Activated CD4-positive, alpha-beta memory T cell treated with anti-CD3 and anti-CD28 coated beads, Interleukin-2, amount 10 ng/mL, durations not matched to agents 7 days and 5 days (primary cell): Measurements from ENCODE around the gene TICRR. TPM values are rescaled to one million over a fixed set of nuclear protein-coding genes. Genes with fewer than 3 reads are reported as not detected.

ENCODE experiments used
- CTCF ChIA-PET: fragments of 350-600 bp; sonication (Branson Sonifier 250); formaldehyde crosslinking; loops from one replicate; lab custom pipeline; 2021; ENCODE audit warnings: antibody characterized with exemption, inconsistent platforms; lab: Charles Lee
- POLR2A ChIA-PET: fragments of 350-600 bp; sonication (Branson Sonifier 250); formaldehyde crosslinking; loops from one replicate; lab custom pipeline; 2021; ENCODE audit warnings: antibody characterized with exemption; lab: Charles Lee
- DNase-seq: peaks from one replicate; pipeline ENCODE4 v3.0.0-alpha.2; 2020
- H3K27ac Mint-ChIP-seq: one replicate; pipeline ENCODE4 v1.8.0; 2021; ENCODE audit warnings: mild to moderate bottlenecking, mixed read lengths
- H3K27me3 Mint-ChIP-seq: one replicate; pipeline ENCODE4 v1.8.0; 2021; ENCODE audit warnings: mixed read lengths
- H3K36me3 Mint-ChIP-seq: one replicate; pipeline ENCODE4 v1.8.0; 2021; ENCODE audit warnings: low read depth, mixed read lengths
- H3K4me1 Mint-ChIP-seq: one replicate; pipeline ENCODE4 v1.8.0; 2021; ENCODE audit warnings: mixed read lengths
- H3K4me3 Mint-ChIP-seq: one replicate; pipeline ENCODE4 v1.8.0; 2021; ENCODE audit warnings: mild to moderate bottlenecking, mixed read lengths
- H3K9me3 Mint-ChIP-seq: one replicate; pipeline ENCODE4 v1.8.0; 2021; ENCODE audit warnings: mixed read lengths
- total RNA-seq, 2 experiments: library from RNA; stranded (reverse); gene quantifications; one replicate each; pipeline ENCODE4 v1.2.3, GENCODE V29; 2021

The TICRR gene
- total RNA-seq, 2 experiments from 2014 or later, result 18.2 to 18.5 TPM

DNA sequence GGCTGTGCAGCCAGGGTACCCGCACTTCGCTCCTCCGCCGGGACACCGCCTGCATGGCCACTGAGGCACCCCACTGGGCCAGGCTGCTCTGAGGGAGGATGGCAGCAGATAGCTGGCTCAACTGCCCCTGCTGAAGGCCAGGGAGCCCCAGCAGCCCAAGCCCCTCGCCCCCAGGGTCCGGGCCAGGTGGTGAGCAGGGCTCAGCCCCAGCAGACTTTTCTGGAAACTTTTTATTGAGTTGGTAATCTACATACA, 92.4 kb downstream of the TICRR start:
- peaks cover 22% of the 10 kb centered on the region for H3K27me3 Mint-ChIP-seq
- no peak overlapping the region for H3K4me3 Mint-ChIP-seq
- peaks cover 4% of the 10 kb centered on the region for H3K4me1 Mint-ChIP-seq
- no peak for DNase-seq
- no peak overlapping the region for H3K27ac Mint-ChIP-seq
- POLR2A ChIA-PET, result no interaction called here
- no peaks in the 10 kb centered on the region for H3K36me3 Mint-ChIP-seq
- no peaks in the 10 kb centered on the region for H3K9me3 Mint-ChIP-seq
- CTCF ChIA-PET, result interaction anchor here (1.1 kb wide), 1 partner anchor 20 kb away, joined by 3 read pairs; no protein-coding TSS in a partner anchor

DNA sequence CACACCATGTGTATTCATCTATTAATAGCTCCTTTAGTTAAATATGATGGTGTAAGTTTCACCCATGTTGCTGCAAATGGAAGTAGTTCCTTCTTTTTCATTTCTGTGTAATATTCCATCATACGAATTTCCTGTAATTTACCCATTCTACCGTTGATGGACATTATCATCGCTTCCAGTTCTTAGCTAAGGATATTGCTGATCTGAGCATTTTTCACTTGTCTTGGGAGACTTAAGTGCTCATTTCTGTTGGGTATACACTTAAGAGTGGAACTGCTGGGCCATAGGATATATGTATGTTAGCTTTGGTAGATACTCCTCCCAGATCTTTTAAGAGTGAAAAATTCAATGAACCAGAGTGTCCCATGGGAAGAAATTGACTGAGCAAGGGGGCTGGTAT, 92.9 kb downstream of the TICRR start:
- Mint-ChIP-seq H3K4me1 (peaks cover 4% of the 10 kb centered on the region), H3K9me3 (no peaks in the 10 kb centered on the region), H3K27ac (no peak overlapping the region), H3K27me3 (peaks cover 20% of the 10 kb centered on the region), H3K4me3 (no peak overlapping the region), H3K36me3 (no peaks in the 10 kb centered on the region)
- ChIA-PET CTCF (interaction anchor here (1.1 kb wide), 1 partner anchor 21 kb away, joined by 3 read pairs; no protein-coding TSS in a partner anchor), POLR2A (no interaction called here)
- DNase-seq, result no peak

GRCh38 chr15:89669309-89669865, 94.1 kb downstream of the TICRR start:
- no peak for DNase-seq
- Mint-ChIP-seq H3K36me3 (no peaks in the 10 kb centered on the region), H3K27ac (no peak overlapping the region), H3K9me3 (no peaks in the 10 kb centered on the region), H3K4me1 (peaks cover 4% of the 10 kb centered on the region), H3K4me3 (no peak overlapping the region), H3K27me3 (peaks cover 19% of the 10 kb centered on the region)
- ChIA-PET CTCF (no interaction called here), POLR2A (no interaction called here)

DNA sequence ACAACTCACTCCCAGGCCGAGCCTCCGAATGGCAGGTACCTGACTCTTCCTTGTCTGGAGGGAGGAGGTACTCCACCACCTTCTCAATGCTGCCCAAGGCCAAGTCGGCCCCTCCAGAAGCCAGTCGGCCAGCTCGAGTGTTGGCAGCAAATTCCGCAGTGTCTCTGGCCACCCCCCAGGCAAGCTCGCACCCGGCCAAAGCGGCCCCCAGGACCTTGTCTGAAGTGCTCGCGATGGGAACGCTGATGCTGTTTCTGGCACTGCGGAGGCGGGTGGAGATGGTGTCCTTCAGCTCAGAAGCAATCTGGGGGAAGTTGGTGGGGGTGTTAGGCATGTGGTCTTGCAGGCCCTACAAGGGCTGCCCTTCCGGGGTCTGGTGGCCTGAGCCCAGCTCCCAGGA, 94.7 kb downstream of the TICRR start:
- peaks cover 13% of the 10 kb centered on the region for H3K27me3 Mint-ChIP-seq
- no peaks in the 10 kb centered on the region for H3K9me3 Mint-ChIP-seq
- no peak overlapping the region for H3K27ac Mint-ChIP-seq
- DNase-seq, result no peak
- H3K36me3 Mint-ChIP-seq, result no peaks in the 10 kb centered on the region
- H3K4me3 Mint-ChIP-seq, result no peak overlapping the region
- peaks cover 1% of the 10 kb centered on the region for H3K4me1 Mint-ChIP-seq
- ChIA-PET CTCF (no interaction called here), POLR2A (no interaction called here)

- ChIA-PET POLR2A (no interaction called here), CTCF (no interaction called here)
- peaks cover 12% of the 10 kb centered on the region for H3K27me3 Mint-ChIP-seq
- DNase-seq, result no peak
- no peak overlapping the region for H3K4me3 Mint-ChIP-seq
- no peak overlapping the region for H3K27ac Mint-ChIP-seq
- no peaks in the 10 kb centered on the region for H3K4me1 Mint-ChIP-seq
- H3K36me3 Mint-ChIP-seq, result no peaks in the 10 kb centered on the region
- no peaks in the 10 kb centered on the region for H3K9me3 Mint-ChIP-seq
Observed at GRCh38 chr15:89670971-89671560, 95.8 kb downstream of the TICRR start.

DNA sequence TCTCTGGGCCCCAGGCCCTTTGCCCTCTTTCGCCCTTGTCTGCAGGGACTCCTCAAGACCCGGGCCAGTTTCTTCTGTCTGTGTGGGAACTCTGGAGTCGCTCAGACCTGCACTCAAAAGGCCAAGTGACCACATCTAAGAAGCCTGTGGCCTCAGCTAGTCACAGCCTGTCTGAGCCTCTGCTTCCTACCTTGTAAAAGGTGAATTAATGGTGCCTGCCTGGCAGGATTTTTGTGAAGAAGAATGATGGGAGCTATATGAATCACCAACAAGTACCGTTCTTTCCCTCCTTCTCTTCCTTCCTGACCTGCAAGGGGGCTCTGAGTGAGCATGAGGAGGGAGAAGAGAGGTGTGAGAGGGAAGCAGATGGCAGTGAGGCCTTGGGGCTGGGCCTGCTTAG, 96.4 kb downstream of the TICRR start:
- no peaks in the 10 kb centered on the region for H3K9me3 Mint-ChIP-seq
- no peak for DNase-seq
- no peak overlapping the region for H3K4me3 Mint-ChIP-seq
- H3K36me3 Mint-ChIP-seq, result no peaks in the 10 kb centered on the region
- H3K27me3 Mint-ChIP-seq, result peaks cover 12% of the 10 kb centered on the region
- ChIA-PET CTCF (interaction anchor here (0.5 to 2.1 kb wide), 2 partner anchors 8 to 166 kb away, joined by 3 to 7 read pairs; no protein-coding TSS in a partner anchor), POLR2A (no interaction called here)
- H3K4me1 Mint-ChIP-seq, result no peaks in the 10 kb centered on the region
- H3K27ac Mint-ChIP-seq, result no peak overlapping the region

GRCh38 chr15:89672221-89673164, 97.2 kb downstream of the TICRR start:
- Mint-ChIP-seq H3K27me3 (peaks cover 12% of the 10 kb centered on the region), H3K4me1 (no peaks in the 10 kb centered on the region), H3K36me3 (no peaks in the 10 kb centered on the region), H3K9me3 (no peaks in the 10 kb centered on the region), H3K27ac (no peak overlapping the region), H3K4me3 (no peak overlapping the region)
- ChIA-PET POLR2A (no interaction called here), CTCF (interaction anchor here (0.5 to 2.1 kb wide), 8 partner anchors 9 to 435 kb away, joined by 3 to 7 read pairs (median 3); no protein-coding TSS in a partner anchor)
- no peak for DNase-seq

- Mint-ChIP-seq H3K9me3 (no peaks in the 10 kb centered on the region), H3K36me3 (no peaks in the 10 kb centered on the region), H3K27ac (no peak overlapping the region), H3K27me3 (peaks cover 8% of the 10 kb centered on the region), H3K4me1 (no peaks in the 10 kb centered on the region), H3K4me3 (no peak overlapping the region)
- ChIA-PET CTCF (interaction anchor here (0.6 to 2.1 kb wide), 7 partner anchors 10 to 202 kb away, joined by 3 to 7 read pairs (median 3); no protein-coding TSS in a partner anchor), POLR2A (no interaction called here)
- no peak for DNase-seq
Observed at GRCh38 chr15:89673165-89673512, 97.9 kb downstream of the TICRR start.

DNA sequence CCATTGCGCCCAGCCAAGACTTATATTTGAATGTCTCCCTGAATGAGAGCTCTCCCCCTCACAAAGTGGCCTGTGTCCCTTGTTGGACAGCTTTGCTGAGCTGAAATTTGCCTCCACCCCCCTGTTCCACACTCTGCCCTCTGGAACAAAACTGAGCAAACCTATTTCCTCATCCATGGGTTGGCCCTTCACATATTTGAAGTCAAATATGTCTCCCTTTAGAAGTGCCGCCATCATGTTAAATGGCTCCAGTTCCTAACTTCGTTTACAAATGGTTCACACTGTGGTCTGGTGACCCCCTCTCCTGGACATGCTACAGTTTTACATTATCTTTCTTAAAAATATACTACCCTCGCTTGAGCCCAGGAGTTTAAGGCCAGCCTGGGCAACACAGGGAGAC, 99.3 kb downstream of the TICRR start:
- no peaks in the 10 kb centered on the region for H3K9me3 Mint-ChIP-seq
- H3K4me1 Mint-ChIP-seq, result no peaks in the 10 kb centered on the region
- H3K36me3 Mint-ChIP-seq, result no peaks in the 10 kb centered on the region
- ChIA-PET CTCF (no interaction called here), POLR2A (no interaction called here)
- peaks cover 6% of the 10 kb centered on the region for H3K27me3 Mint-ChIP-seq
- H3K4me3 Mint-ChIP-seq, result no peak overlapping the region
- no peak for DNase-seq
- H3K27ac Mint-ChIP-seq, result no peak overlapping the region

DNA sequence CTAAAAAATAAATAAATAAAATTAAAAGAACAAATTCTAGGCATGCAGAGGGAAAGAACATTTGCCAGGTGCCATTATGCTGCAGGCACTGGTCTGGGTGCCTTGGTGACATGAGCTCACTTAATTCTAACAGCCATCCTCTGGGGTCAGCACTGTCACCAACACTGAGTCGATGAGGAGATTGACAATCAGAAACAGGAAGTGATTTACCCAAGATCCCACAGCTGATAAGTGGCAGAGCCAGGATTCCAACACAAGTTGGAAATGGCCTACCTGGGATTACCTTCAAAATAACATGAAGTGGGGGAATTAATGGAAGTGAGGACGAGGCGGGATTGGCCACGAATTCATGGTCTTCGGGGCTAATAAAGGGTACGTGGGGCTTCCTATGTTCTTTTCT, 100.3 kb downstream of the TICRR start:
- Mint-ChIP-seq H3K27me3 (peaks cover 5% of the 10 kb centered on the region), H3K9me3 (no peaks in the 10 kb centered on the region), H3K4me3 (no peak overlapping the region), H3K27ac (no peak overlapping the region), H3K4me1 (no peaks in the 10 kb centered on the region), H3K36me3 (no peaks in the 10 kb centered on the region)
- CTCF ChIA-PET, result interaction anchor here (0.9 kb wide), 1 partner anchor 9 kb away, joined by 3 read pairs; no protein-coding TSS in a partner anchor
- DNase-seq, result no peak
- POLR2A ChIA-PET, result no interaction called here

- H3K36me3 Mint-ChIP-seq, result no peaks in the 10 kb centered on the region
- no peak overlapping the region for H3K4me3 Mint-ChIP-seq
- CTCF ChIA-PET, result no interaction called here
Observed at GRCh38 chr15:89677381-89677780, 102.1 kb downstream of the TICRR start.

More at GRCh38 chr15:89677381-89677780, 102.1 kb downstream of the TICRR start:
- Mint-ChIP-seq H3K27me3 (peaks cover 3% of the 10 kb centered on the region), H3K9me3 (no peaks in the 10 kb centered on the region), H3K4me1 (no peaks in the 10 kb centered on the region), H3K27ac (no peak overlapping the region)
- POLR2A ChIA-PET, result no interaction called here
- no peak for DNase-seq
